GM23338 (cell line): ENCODE results near the gene PPL. TPM values are rescaled to one million over a fixed set of nuclear protein-coding genes. Genes with fewer than 3 reads are reported as not detected.

Experiments used
- ATAC-seq: fragments of 200-7000 bp; cut with Tn5 transposase; 3 replicates; pipeline ENCODE4 v1.9.1; 2020
- DNase-seq: peaks from one replicate; pipeline ENCODE4 v3.0.0-alpha.2; 2015; ENCODE audit warnings: low spot score
- H2AFZ ChIP-seq: fragments of 200-600 bp; sonication (generic); 2 replicates; pipeline ENCODE4 v1.8.0; 2016; ENCODE audit warnings: antibody characterized with exemption, mild to moderate bottlenecking, moderate library complexity
- H3F3A ChIP-seq: fragments of 200-600 bp; sonication (generic); replicated peaks from 2 replicates; pipeline ENCODE4 v1.8.0; 2017; ENCODE audit warnings: antibody characterized with exemption, mixed run types, low read depth
- H3K27ac ChIP-seq: fragments of 200-600 bp; sonication (generic); 2 replicates; pipeline ENCODE4 v1.6.1; 2016; ENCODE audit warnings: low read depth
- H3K27me3 ChIP-seq: fragments of 200-600 bp; sonication (generic); 2 replicates; pipeline ENCODE4 v1.8.0; 2016; ENCODE audit warnings: mild to moderate bottlenecking, mixed run types, moderate library complexity; ENCODE audit not compliant: insufficient read depth
- H3K36me3 ChIP-seq: fragments of 200-600 bp; sonication (generic); 2 replicates; pipeline ENCODE4 v1.8.0; 2016; ENCODE audit warnings: mild to moderate bottlenecking; ENCODE audit not compliant: insufficient read depth
- H3K4me1 ChIP-seq: fragments of 200-600 bp; sonication (generic); 2 replicates; pipeline ENCODE4 v1.8.0; 2016; ENCODE audit warnings: mild to moderate bottlenecking, moderate library complexity; ENCODE audit not compliant: insufficient read depth
- H3K4me2 ChIP-seq: fragments of 200-600 bp; sonication (generic); 2 replicates; pipeline ENCODE4 v1.7.1; 2017; ENCODE audit warnings: mixed run types
- H3K4me3 ChIP-seq: fragments of 200-600 bp; sonication (generic); 2 replicates; pipeline ENCODE4 v1.6.1; 2016; ENCODE audit warnings: mixed run types
- H3K79me2 ChIP-seq: fragments of 200-600 bp; sonication (generic); replicated peaks from 2 replicates; pipeline ENCODE4 v1.8.0; 2017; ENCODE audit warnings: mild to moderate bottlenecking; ENCODE audit not compliant: insufficient read depth
- H3K9me2 ChIP-seq: fragments of 200-600 bp; sonication (generic); 2 replicates; pipeline ENCODE4 v1.8.0; 2017; ENCODE audit not compliant: insufficient read depth
- H4K20me1 ChIP-seq: fragments of 200-600 bp; sonication (generic); replicated peaks from 2 replicates; pipeline ENCODE4 v1.8.0; 2017; ENCODE audit warnings: mild to moderate bottlenecking; ENCODE audit not compliant: insufficient read depth
- H3K27ac Mint-ChIP-seq: 2 replicates; pipeline ENCODE4 v1.8.0; 2020; ENCODE audit warnings: inconsistent platforms, mild to moderate bottlenecking, moderate library complexity, mixed read lengths
- H3K27me3 Mint-ChIP-seq: 3 replicates; pipeline ENCODE4 v1.8.0; 2022; ENCODE audit warnings: low read depth, mild to moderate bottlenecking, moderate library complexity, mixed read lengths, inconsistent platforms; ENCODE audit not compliant: insufficient read depth, poor library complexity
- H3K36me3 Mint-ChIP-seq: 3 replicates; pipeline ENCODE4 v1.8.0; 2021; ENCODE audit warnings: low read depth, mild to moderate bottlenecking, inconsistent platforms, moderate library complexity, mixed read lengths
- H3K4me1 Mint-ChIP-seq: 3 replicates; pipeline ENCODE4 v1.8.0; 2020; ENCODE audit warnings: mild to moderate bottlenecking, inconsistent platforms, mixed read lengths
- H3K4me3 Mint-ChIP-seq: 3 replicates; pipeline ENCODE4 v1.8.0; 2021; ENCODE audit warnings: moderate library complexity, mild to moderate bottlenecking, inconsistent platforms, mixed read lengths
- H3K9me3 Mint-ChIP-seq: 3 replicates; pipeline ENCODE4 v1.8.0; 2020; ENCODE audit warnings: moderate library complexity, mild to moderate bottlenecking, inconsistent platforms, mixed read lengths
- CREB1 ChIP-seq: fragments of 250-450 bp; sonication (Bioruptor Pico); IDR thresholded peaks from 2 replicates; pipeline ENCODE4 v1.5.0; 2020; ENCODE audit warnings: low read depth, mild to moderate bottlenecking, moderate library complexity
- CTCF ChIP-seq, 2 experiments: fragments of 200-600 bp in 1 of 2; sonication (generic) in 1 of 2; conservative IDR thresholded peaks; 2 replicates each; pipeline versions ENCODE4 v1.5.1 to v1.6.1; 2016 to 2017; ENCODE audit warnings: antibody characterized with exemption in 2 of 2, low read depth in 2 of 2, mild to moderate bottlenecking in 2 of 2, moderate library complexity in 1 of 2
- ETS1 ChIP-seq: IDR thresholded peaks from 2 replicates; pipeline ENCODE4 v1.6.1; 2016; ENCODE audit warnings: antibody characterized with exemption
- EZH2 ChIP-seq: fragments of 200-600 bp; sonication (generic); IDR thresholded peaks from one replicate; pipeline ENCODE4 v1.8.0; 2017; ENCODE audit warnings: antibody characterized with exemption, mild to moderate bottlenecking, low read depth; ENCODE audit not compliant: unreplicated experiment
- EZH2phosphoT487 ChIP-seq: fragments of 200-600 bp; sonication (generic); IDR thresholded peaks from one replicate; pipeline ENCODE4 v1.8.1; 2018; ENCODE audit warnings: antibody characterized with exemption; ENCODE audit not compliant: unreplicated experiment
- JUNB ChIP-seq: IDR thresholded peaks from one replicate; pipeline ENCODE4 v1.6.1; 2016; ENCODE audit warnings: antibody characterized with exemption; ENCODE audit not compliant: unreplicated experiment
- NANOG ChIP-seq: IDR thresholded peaks from 2 replicates; pipeline ENCODE4 v1.6.1; 2016; ENCODE audit warnings: antibody characterized with exemption, borderline replicate concordance
- POLR2AphosphoS5 ChIP-seq: IDR thresholded peaks from 2 replicates; pipeline ENCODE4 v1.6.1; 2016; ENCODE audit warnings: antibody characterized with exemption, low read depth
- REST ChIP-seq: IDR thresholded peaks from one replicate; pipeline ENCODE4 v1.6.1; 2018; ENCODE audit warnings: antibody characterized with exemption; ENCODE audit not compliant: unreplicated experiment
- STAT1 ChIP-seq: IDR thresholded peaks from one replicate; pipeline ENCODE4 v1.6.1; 2016; ENCODE audit warnings: antibody characterized with exemption; ENCODE audit not compliant: unreplicated experiment
- ZNF114 ChIP-seq: fragments of 250-450 bp; sonication (Bioruptor Pico); IDR thresholded peaks from 2 replicates; pipeline ENCODE4 v1.5.0; 2020; ENCODE audit warnings: mild to moderate bottlenecking, moderate library complexity
- ZNF331 ChIP-seq: fragments of 250-450 bp; sonication (Bioruptor Pico); IDR thresholded peaks from 2 replicates; pipeline ENCODE4 v1.5.0; 2020; ENCODE audit warnings: low read depth, mild to moderate bottlenecking, moderate library complexity
- ZNF462 ChIP-seq: fragments of 250-450 bp; sonication (Bioruptor Pico); IDR thresholded peaks from 2 replicates; pipeline ENCODE4 v1.5.0; 2020; ENCODE audit warnings: mild to moderate bottlenecking, moderate library complexity
- polyA plus RNA-seq: library from polyadenylated mRNA; unstranded; fragments of >200 nt; fragmentation: Nextera tagmentation; extraction: Ambion mirVana; gene quantifications from 2 replicates; pipeline ENCODE4 v1.2.1, GENCODE V29; 2016
- total RNA-seq: library from RNA; depleted of rRNA; stranded (reverse); fragments of >200 nt; shearing (Covaris generic); gene quantifications from 2 replicates; pipeline ENCODE4 v1.2.3, GENCODE V29; 2014

PPL gene
- total and polyA plus RNA-seq, 2 experiments from 2014 or later: 10.6 to 31.7 TPM

- Mint-ChIP-seq H3K9me3 (no peaks in the 10 kb centered on the region), H3K36me3 (no peaks in the 10 kb centered on the region), H3K4me1 (peaks cover 28% of the 10 kb centered on the region), H3K4me3 (no peak overlapping the region), H3K27ac (no peak overlapping the region; the same call in 1 of the 2 replicates), H3K27me3 (peaks cover 24% of the 10 kb centered on the region)
- no peaks in the 10 kb centered on the region for H3K9me2 ChIP-seq
- H3K27me3 ChIP-seq: no peaks in the 10 kb centered on the region
- no peaks in the 10 kb centered on the region for H3K79me2 ChIP-seq
- H3F3A ChIP-seq: peaks cover 17% of the 10 kb centered on the region
- H3K36me3 ChIP-seq: no peaks in the 10 kb centered on the region
- H3K27ac ChIP-seq: no peak overlapping the region
- no peaks in the 10 kb centered on the region for H4K20me1 ChIP-seq
- no peak overlapping the region for H3K4me3 ChIP-seq
- H2AFZ ChIP-seq: no peak overlapping the region
- H3K4me1 ChIP-seq: peaks cover 18% of the 10 kb centered on the region
- ATAC-seq (no peak), DNase-seq (no peak)
- no peak for TF ChIP-seq REST
- TF ChIP-seq ETS1: no peak
- TF ChIP-seq STAT1: no peak
- TF ChIP-seq ZNF462 (CRISPR knock-in tag): no peak
- TF ChIP-seq JUNB: no peak
- TF ChIP-seq NANOG: no peak
- TF ChIP-seq ZNF331 (CRISPR knock-in tag): no peak
- TF ChIP-seq EZH2: no peak
- no peak for TF ChIP-seq ZNF114 (CRISPR knock-in tag)
- no peak for TF ChIP-seq EZH2phosphoT487
- TF ChIP-seq CREB1 (CRISPR knock-in tag): no peak
- no peak for TF ChIP-seq POLR2AphosphoS5
- no peak for TF ChIP-seq CTCF (conservative IDR thresholded peaks at IDR 0.05; ENCODE audit: low read depth in 2 of 2)
- H3K4me2 ChIP-seq: no peak overlapping the region
Measured at GRCh38 chr16:4949986-4950385, 13.0 kb upstream of the PPL start.
